Ammon's horn (tissue), 1 donor: Measurements from ENCODE around the gene HNRNPM.
"Not testable (repeated sequence)": the region's sequence is repeated elsewhere in the genome, so short reads cannot be mapped to it uniquely, and the experiment has no call there.

Source experiments
- DNase-seq: peaks from one replicate; pipeline ENCODE4 v3.0.0-alpha.2; 2016; ENCODE audit warnings: low spot score

HNRNPM gene

DNA sequence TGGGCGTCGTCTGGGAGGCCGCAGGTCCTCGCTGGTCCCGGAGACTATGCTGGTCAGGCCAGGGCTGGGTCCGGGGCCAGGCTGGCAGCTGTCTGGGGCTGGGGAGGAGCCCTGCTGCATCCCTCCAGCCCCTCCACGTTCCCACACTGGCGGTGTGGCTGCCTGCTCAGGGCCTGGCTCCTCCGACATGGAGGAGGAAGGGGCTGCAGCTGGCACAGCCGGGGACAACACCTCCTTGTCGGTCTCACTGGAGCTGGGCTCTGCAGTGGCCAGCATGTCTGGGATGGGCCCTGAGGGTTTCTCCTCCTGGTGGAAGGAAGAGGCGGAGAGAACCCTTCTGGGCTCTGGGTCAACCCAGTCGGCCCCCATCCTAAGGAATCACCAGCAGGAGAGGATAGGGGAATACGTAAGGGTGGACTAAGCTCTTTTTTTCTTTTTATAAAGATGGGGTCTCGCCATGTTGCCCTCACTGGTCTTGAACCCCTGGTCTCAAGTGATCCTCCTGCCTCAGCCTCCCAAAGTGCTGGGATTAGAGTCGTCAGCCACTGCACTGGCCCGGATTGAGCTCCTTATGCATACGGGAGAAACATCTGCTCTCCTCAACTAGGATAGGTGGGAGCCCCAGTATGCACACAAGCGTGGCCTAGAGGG is 68.4 kb downstream of the HNRNPM start:
- no peak for DNase-seq

DNA sequence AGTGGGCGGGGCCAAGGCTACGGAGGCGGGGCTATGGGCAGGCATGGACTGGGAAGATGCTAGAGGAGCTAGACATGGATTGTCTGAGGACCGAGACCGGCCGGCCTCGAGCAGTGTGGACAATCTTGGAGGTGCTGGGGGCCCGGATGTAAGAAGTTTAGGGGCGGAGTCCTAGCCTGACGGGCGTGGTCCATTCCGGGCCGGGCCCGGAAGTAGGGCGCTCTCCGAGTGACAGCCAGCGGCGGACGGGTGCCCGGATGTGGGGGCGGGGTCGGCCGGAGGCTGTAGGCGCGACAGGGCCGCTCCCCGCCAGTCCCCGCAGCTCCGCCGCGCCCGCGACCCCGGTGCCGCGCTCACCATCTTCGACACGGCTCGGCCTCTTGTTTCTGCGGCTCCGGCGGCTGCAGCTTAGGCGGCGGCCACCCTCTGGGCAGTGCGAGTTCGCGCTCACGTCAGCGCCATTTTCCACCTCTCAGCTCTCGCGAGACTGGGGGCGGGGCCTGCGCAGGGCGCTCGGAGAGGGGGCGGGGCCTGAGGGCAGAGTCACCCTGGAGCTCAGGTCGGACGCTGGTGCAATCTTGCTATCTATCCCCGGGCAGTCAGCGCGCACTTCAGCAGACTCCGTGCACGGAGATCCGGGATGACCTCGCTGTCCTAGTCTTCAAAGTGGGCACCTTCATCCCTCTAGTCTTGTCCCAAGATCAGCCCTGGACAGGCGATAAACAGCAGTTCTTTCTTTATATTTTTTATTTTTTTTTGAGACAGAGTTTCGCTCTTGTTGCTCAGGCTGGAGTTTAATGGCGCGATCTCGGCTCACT is 69.1 kb downstream of the HNRNPM start, which contains the start of gene ZNF414:
TSS of gene ZNF414 (minus strand) at position 481 of the 818 bp plus-strand sequence. CDS start at position 360, 121 bp downstream.
- peak; percentile 97 for DNase-seq

DNA sequence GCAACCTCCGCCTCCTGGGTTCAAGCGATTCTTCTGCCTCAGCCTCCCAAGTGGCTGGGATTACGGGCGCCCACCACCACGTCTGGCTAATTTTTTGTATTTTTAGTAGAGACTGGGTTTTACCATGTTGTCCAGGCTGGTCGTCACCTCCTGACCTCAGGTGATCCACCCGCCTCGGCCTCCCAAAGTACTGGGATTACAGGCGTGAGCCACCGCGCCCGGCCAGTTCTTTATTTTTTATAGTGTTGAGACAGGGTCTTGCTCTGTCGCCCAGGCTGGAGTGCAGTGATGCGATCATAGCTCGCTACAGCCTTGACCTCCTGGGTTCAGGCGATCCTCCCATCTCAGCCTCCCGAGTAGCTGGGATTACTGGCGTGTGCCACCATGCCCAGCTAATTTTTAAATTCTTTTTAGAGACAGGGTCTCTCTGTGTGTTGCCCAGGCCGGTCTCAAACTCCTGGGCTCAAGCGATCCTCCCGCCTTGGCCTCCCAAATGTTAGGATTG is 69.8 kb downstream of the HNRNPM start:
- not testable (repeated sequence) for DNase-seq

DNA sequence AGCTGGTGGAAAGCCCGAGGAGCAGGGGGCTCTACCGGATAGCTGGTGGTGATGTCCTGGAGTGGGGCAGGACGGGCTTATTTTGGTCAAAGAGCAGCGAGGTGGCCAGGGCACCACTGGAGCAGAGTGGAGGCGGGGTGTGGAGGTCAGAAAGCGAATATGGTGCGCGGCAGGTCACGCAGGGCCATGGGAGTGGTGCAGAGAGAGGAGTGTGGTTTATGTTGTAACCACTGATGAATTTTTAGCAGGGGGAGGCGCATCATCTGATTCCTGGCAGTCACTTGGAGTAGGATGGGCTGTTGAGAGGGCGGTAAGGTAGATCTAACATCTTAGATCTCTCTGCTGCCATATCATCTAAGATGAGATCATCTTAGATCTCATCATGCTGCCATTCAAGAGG is 70.5 kb downstream of the HNRNPM start:
- DNase-seq, result no peak

DNA sequence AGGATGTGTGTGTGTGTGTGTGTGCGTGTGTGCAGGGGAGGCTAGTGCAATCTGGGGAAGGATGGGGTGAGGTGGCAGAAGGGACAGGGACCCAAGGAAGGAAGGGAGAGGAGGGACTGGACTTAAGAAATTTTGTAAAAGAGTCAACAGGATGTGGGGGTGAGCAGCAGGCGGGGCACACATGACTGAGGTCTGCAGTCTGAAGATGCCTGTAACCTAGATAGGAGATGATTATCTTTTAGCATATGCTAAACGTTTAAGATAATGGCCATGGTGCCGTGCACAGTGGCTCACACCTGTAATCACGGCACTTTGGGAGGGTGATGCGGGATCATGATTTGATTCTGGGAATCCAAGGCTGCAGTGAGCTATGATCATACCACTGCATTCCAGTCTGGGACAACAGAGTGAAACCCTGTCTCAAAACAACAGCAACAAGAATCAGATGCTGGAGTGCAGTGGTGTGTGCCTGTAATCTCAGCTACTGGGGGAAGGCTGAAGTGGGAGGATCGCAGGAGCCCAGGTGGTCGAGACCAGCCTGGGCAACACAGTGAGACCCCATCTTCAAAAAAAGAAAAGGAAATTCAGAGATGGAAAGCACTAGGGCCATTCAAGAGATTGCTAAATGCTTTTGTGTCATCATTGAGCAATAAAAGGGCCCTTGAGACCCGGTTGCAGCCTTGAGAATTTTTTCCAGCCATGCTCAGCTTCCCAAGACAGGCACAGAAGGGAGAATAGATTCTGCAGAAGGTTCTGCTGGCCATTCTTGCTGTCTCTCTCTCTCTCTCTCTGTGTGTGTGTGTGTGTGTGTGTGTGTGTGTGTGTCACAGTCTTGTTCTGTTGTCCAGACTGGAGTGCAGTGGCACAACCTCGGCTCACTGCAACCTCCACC is 73.0 kb downstream of the HNRNPM start:
- no peak for DNase-seq

DNA sequence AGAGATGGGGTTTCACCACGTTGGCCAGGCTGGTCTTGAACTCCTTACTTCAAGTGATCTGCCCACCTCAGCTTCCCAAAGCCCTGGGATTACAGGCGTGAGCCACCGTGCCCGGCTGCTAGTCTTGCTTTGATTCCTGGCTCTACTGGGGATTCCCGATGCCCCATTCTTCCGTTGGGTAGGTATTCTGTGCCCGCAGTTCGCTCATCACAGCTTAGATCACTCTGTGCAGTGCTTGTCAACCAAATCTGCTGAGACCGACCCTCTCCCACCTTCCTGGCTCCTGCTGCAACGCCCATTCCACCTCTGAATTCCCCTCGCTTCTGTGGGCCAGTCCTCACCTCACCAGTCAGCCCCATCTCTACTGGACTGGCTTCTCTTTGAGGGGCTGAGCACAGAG is 73.8 kb downstream of the HNRNPM start:
- DNase-seq, result no peak

DNA sequence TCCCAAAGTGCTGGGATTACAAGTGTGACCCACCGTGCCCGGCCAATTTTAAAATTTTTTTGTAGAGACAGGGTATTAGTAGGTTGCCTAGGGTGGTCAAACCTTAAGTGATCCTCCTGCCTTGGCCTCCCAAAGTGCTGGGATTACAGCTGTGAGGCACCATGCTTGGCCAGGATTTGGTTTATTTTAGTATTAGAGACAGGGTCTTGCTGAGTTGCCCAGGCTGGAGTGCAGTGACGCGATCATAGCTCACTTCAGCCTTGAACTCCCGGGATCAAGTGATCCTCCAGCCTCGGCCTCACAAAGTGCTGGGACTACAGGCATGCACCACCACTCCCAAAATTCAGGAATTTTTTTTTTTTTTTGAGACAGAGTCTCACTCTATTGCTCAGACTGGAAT is 74.6 kb downstream of the HNRNPM start:
- no peak for DNase-seq

DNA sequence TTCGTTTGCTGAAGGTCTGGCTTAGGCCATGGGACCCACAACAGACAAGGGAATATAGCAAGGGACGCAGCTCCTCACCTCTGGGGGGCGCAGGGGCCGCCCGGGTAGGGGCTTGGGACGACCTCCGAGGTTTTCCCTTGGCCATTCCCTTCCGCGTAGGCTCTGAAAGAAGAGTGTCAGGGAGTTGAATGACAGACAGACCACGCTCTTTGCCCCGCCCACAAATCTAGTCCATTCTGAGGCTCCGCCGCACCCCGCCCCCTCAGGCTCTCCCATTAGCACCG is 80.6 kb downstream of the HNRNPM start:
- no peak for DNase-seq

DNA sequence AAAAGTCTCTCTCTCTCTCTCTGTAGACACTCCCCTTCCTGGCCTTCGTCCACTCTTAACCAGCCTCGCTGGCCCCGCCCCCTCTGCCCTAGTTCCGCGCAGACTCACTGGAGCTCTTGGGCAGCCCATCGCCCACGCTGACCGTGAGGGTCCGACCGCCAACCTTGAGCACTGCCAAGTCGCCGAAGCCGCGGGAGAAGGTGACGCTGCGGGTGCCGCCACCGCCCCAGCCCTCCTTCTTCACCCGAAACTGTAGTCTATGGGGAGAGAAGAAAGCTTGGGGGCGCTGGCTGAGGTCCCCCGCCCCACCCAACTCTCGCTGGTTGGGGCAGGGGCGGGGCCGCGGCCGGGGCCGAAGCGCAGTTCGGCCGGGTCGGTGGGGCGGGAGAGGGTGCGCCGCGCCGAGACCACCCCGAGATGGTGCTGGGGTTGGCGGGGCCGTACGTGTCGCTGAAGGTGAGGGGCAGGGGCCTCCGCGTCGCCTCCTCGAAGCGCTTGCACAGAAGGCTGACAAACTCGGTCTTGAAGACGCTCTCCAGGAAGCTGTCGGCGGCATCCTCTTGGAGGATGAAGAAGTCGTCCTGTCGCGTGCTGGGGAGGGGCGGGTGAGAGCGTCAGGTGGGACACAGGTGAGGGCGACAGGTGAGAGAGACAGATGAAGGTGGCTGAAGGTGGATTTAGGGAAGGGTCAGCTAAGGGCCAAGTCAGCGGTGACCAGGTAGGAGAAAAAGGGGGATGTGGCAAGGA is 81.7 kb downstream of the HNRNPM start:
- DNase-seq, result peak; percentile 90

- DNase-seq, result no peak
Measured at GRCh38 chr19:8528500-8528899, 83.7 kb downstream of the HNRNPM start.

- no peak for DNase-seq
Measured at GRCh38 chr19:8529369-8530006, 84.7 kb downstream of the HNRNPM start.

DNA sequence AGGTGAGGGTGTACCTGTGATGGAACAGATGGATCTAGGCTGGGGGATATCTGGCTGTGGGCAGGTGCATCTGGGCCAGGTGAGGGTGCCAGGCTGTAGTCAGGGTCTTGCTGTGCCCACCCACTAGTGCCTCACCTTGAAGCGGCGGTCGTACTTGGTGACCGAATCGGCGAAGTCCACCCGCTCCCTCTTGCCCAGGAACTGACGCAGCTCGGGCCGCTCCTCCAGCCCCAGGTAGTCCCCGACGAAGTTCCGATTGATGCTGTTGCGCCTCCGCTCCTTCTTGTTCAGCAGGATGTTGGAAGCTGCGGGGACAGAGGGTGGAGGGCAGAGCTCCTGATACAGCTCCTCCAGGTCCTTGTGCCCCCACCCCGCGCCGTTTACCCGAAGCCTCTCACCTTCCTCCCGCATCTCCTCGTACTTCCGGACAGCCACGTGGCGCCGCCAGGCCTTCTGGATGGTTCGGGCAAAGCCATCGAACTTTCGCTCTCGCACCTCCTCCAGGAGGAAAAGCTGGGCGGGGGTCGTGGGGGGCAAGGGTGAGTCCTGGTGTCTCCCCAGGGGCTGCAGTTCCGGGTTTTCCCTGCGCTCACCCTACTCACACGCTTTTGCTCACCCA is 85.4 kb downstream of the HNRNPM start:
- DNase-seq, result no peak

DNA sequence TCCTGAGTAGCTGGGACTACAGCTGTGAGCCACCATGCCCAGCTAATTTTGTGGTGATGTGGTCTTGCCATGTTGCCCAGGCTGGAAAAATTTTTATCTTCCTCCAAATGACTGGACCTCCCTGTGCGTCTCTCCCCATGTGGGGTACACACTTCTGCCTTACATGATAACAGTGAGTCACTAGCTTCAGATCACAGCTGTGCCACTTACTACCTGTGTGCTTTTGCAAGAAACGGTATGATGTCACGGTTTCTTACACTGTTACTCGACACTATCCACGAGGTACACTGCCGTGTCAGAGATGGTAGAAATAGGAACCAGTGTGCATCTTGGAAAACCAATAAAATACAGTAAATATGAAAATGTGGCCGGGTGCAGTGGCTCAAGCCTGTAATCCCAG is 86.7 kb downstream of the HNRNPM start:
- DNase-seq, result no peak

- no peak for DNase-seq
Measured at GRCh38 chr19:8532225-8532624, 87.5 kb downstream of the HNRNPM start.

DNA sequence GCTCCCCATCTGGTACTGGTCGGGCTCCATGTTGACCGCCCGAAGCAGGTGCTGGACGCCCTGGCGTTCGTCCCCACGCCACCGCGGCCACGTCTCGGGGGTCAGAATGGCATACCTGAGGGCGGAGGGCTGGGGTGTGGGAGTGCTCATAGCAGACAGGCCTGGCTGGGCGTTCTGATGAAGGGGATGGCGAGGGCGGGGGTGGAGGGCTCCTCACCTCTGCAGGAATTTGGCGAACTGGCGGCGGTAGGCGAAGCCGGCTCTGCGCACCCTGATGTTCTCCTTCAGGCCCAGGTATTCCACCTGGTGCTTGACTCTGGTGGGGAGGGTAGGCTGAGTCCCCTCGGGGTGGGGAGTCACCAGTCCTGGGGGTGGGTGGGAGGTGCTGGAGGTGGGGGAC is 91.5 kb downstream of the HNRNPM start:
- DNase-seq, result no peak

- DNase-seq, result no peak
Measured at GRCh38 chr19:8537099-8537498, 92.3 kb downstream of the HNRNPM start.
